Measurements from ENCODE around the gene ARHGDIG.
"Not testable (repeated sequence)": the region's sequence is repeated elsewhere in the genome, so short reads cannot be mapped to it uniquely, and the experiment has no call there.

ARHGDIG gene

GRCh38 chr16:264440-264951, 15.9 kb upstream of the ARHGDIG start:
- DNase-seq, result no peak

- DNase-seq, result no peak
Observed at GRCh38 chr16:265002-265529, 15.3 kb upstream of the ARHGDIG start.

- DNase-seq, result no peak
Observed at GRCh38 chr16:265711-266110, 14.7 kb upstream of the ARHGDIG start.

- no peak for DNase-seq
Observed at GRCh38 chr16:266258-267164, 13.9 kb upstream of the ARHGDIG start.

GRCh38 chr16:267562-267961, 12.8 kb upstream of the ARHGDIG start:
- not testable (repeated sequence) for DNase-seq

- no peak for DNase-seq
Observed at GRCh38 chr16:268141-269053, 12.0 kb upstream of the ARHGDIG start.

- DNase-seq, result no peak
Observed at GRCh38 chr16:269061-269796, 11.2 kb upstream of the ARHGDIG start.

GRCh38 chr16:270381-271255, 9.8 kb upstream of the ARHGDIG start:
- no peak for DNase-seq

- no peak for DNase-seq
Observed at GRCh38 chr16:272633-273546, 7.5 kb upstream of the ARHGDIG start.

- DNase-seq, result no peak
Observed at GRCh38 chr16:273547-274421, 6.6 kb upstream of the ARHGDIG start.

- DNase-seq, result no peak
Observed at GRCh38 chr16:275041-275641, 5.2 kb upstream of the ARHGDIG start.

- DNase-seq, result no peak
Observed at GRCh38 chr16:275786-276232, 4.6 kb upstream of the ARHGDIG start, which contains the start of gene RGS11. Gene RGS11, minus strand, starts transcription at chr16:275944. Its CDS starts 33 bp downstream, at chr16:275911.

GRCh38 chr16:276426-277077, 3.8 kb upstream of the ARHGDIG start:
- no peak for DNase-seq

- no peak for DNase-seq
Observed at GRCh38 chr16:278863-279366, 1.5 kb upstream of the ARHGDIG start.

GRCh38 chr16:279531-279930, 860 bp upstream of the ARHGDIG start:
- no peak for DNase-seq

- DNase-seq, result no peak
Observed at GRCh38 chr16:280005-280460, 358 bp upstream of the ARHGDIG start.

- DNase-seq, result no peak
Observed at GRCh38 chr16:280991-281659, 734 bp downstream of the ARHGDIG start.

Data from NCI-H2081 treated with DMSO at 0.1 percent for 48 hours (cell line).